GM12864 (cell line): ENCODE data around the gene ATRN.

ENCODE experiments used
- DNase-seq: peaks from one replicate; pipeline ENCODE4 v3.0.0-alpha.2; 2011; ENCODE audit warnings: low read depth
- H3K4me3 ChIP-seq: 2 replicates; pipeline ENCODE4 v1.5.1; 2011; ENCODE audit warnings: mild to moderate bottlenecking, low read depth, low read length, control low read depth
- CTCF ChIP-seq: IDR thresholded peaks from 2 replicates; pipeline ENCODE4 v1.5.1; 2011; ENCODE audit warnings: low read depth, mild to moderate bottlenecking, moderate library complexity, low read length, control low read depth, inconsistent platforms; ENCODE audit errors: missing control alignments

ATRN gene

DNA sequence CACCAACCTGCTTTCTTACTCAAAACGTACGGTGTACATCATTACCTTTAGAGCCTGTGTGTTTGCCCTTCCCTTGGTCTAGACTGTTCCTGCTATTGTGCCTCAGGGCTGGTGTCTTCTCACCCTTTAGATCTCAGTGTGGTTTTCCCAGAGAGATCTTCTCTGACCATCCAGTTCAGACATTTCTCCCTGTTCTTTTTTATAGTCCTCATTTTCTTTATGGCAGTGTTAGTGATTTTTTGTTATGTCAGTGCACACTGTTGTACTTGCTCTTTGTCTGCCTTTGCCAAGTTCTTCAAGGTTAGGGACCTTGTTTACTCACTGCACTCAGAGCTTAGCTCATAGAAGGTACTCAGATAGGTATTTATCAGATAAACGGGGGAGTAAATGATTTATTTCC is 82.8 kb downstream of the ATRN start:
- no peak overlapping the region for H3K4me3 ChIP-seq
- DNase-seq, result no peak
- no peak for TF ChIP-seq CTCF

- no peak overlapping the region for H3K4me3 ChIP-seq
- TF ChIP-seq CTCF, result no peak
- DNase-seq, result no peak
Observed at GRCh38 chr20:3557237-3557785, 86.5 kb downstream of the ATRN start.

GRCh38 chr20:3559231-3559630 is 88.4 kb downstream of the ATRN start:
- no peak for TF ChIP-seq CTCF
- H3K4me3 ChIP-seq, result no peak overlapping the region
- no peak for DNase-seq

DNA sequence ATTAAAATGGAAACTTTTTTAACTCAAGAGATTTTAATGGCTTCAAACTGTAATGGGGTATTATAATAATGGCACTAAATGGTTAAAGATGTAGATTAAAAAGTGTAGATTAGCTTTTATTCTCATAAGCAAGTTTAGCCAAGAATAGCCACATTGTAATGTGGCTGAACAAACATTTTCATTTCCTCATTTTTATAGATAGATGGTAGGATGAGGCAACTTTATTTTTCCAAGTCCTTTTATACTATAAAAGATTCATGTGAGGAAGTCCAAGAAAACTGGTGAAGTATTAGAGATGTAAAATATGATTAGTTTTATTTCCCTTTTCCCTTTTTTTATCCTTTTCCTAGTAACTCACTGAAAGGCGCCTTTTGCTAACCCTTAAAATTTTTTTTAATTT is 88.8 kb downstream of the ATRN start:
- H3K4me3 ChIP-seq, result no peak overlapping the region
- DNase-seq, result no peak
- no peak for TF ChIP-seq CTCF

- no peak for TF ChIP-seq CTCF
- no peak for DNase-seq
- no peak overlapping the region for H3K4me3 ChIP-seq
Observed at GRCh38 chr20:3560162-3560561, 89.3 kb downstream of the ATRN start.

GRCh38 chr20:3560578-3560977 is 89.8 kb downstream of the ATRN start:
- TF ChIP-seq CTCF, result no peak
- no peak for DNase-seq
- H3K4me3 ChIP-seq, result no peak overlapping the region

- no peak for DNase-seq
- H3K4me3 ChIP-seq, result no peak overlapping the region
- TF ChIP-seq CTCF, result no peak
Observed at GRCh38 chr20:3563133-3563532, 92.3 kb downstream of the ATRN start.
